HepG2 (cell line): ENCODE results near the gene ZNF148. TPM values are rescaled to one million over a fixed set of nuclear protein-coding genes. Genes with fewer than 3 reads are reported as not detected.

ENCODE experiments used
- ATAC-seq: fragments of 200-7000 bp; cut with Tn5 transposase; 3 replicates; pipeline ENCODE4 v1.9.1; 2020; ENCODE audit warnings: mild to moderate bottlenecking, moderate library complexity
- BruUV-seq: library from RNA; stranded (reverse); fragments of 400-500 nt; replicated peaks from 2 replicates; lab custom pipeline; 2021; lab: Mats Ljungman, UMichigan
- CTCF ChIA-PET: fragments of 300-600 bp; formaldehyde crosslinking; extraction: SDS; loops from one replicate; lab custom pipeline; 2021; ENCODE audit warnings: low total read pairs, inconsistent platforms, low intra/inter-chr PET ratio; lab: Yijun Ruan, JAX
- POLR2A ChIA-PET: fragments of 350-600 bp; sonication (Branson Sonifier 250); formaldehyde crosslinking; loops from one replicate; lab custom pipeline; 2020; ENCODE audit warnings: antibody characterized with exemption, inconsistent platforms; lab: Yijun Ruan, JAX
- DNase-seq: peaks from one replicate; pipeline ENCODE4 v3.0.0-alpha.2; 2015; ENCODE audit warnings: low spot score
- FAIRE-seq: peaks from 3 replicates; lab custom pipeline; 2011; peaks lifted over from hg19 to GRCh38; lab: Jason Lieb, UNC
- H2AFZ ChIP-seq: one replicate; pipeline ENCODE4 v1.6.1; 2011; ENCODE audit warnings: low read length, inconsistent platforms
- H3K27ac ChIP-seq: fragments of 300-600 bp; 3 replicates; pipeline ENCODE4 v1.8.0; 2011; ENCODE audit warnings: mixed run types, mild to moderate bottlenecking, mixed read lengths, low read length, inconsistent platforms; ENCODE audit not compliant: insufficient read depth; ENCODE audit errors: extremely low read length
- H3K27me3 ChIP-seq, 2 experiments: fragments of 200-600 bp in 1 of 2; 2 replicates in 1 of 2; 3 replicates in 1 of 2; pipeline versions ENCODE4 v1.6.0 to v1.8.0; 2011; ENCODE audit warnings: low read length in 2 of 2, mild to moderate bottlenecking in 2 of 2, moderate library complexity in 2 of 2, inconsistent platforms in 1 of 2; ENCODE audit not compliant: insufficient read depth in 2 of 2, control insufficient read depth in 1 of 2
- H3K36me3 ChIP-seq, 2 experiments: fragments of 200-600 bp in 1 of 2; replicated peaks in 1 of 2; 2 replicates in 1 of 2; 3 replicates in 1 of 2; pipeline versions ENCODE4 v1.5.1 to v1.8.0; 2011; ENCODE audit warnings: low read length in 2 of 2, inconsistent platforms in 1 of 2; ENCODE audit not compliant: insufficient read depth in 2 of 2, control insufficient read depth in 1 of 2
- H3K4me1 ChIP-seq: 2 replicates; pipeline ENCODE4 v1.5.1; 2012; ENCODE audit warnings: low read length, inconsistent platforms; ENCODE audit not compliant: insufficient read depth
- H3K4me2 ChIP-seq: 2 replicates; pipeline ENCODE4 v1.6.0; 2011; ENCODE audit warnings: low read depth, low read length, inconsistent platforms
- H3K4me3 ChIP-seq, 3 experiments: fragments of 200-600 bp in 1 of 3; sonication (generic), shearing (Covaris generic) in 1 of 3; replicated peaks in 1 of 3; 2 replicates each; pipeline ENCODE4 v1.5.1; 2011 to 2016; ENCODE audit warnings: low read length in 3 of 3, inconsistent platforms in 2 of 3, low read depth in 2 of 3, mild to moderate bottlenecking in 2 of 3, control low read depth in 1 of 3, mixed read lengths in 1 of 3; ENCODE audit not compliant: insufficient read depth in 1 of 3
- H3K79me2 ChIP-seq: one replicate; pipeline ENCODE4 v1.6.1; 2011; ENCODE audit warnings: low read length, inconsistent platforms; ENCODE audit not compliant: insufficient read depth
- H3K9ac ChIP-seq: 2 replicates; pipeline ENCODE4 v1.6.0; 2011; ENCODE audit warnings: mild to moderate bottlenecking, low read depth, low read length, inconsistent platforms; ENCODE audit not compliant: insufficient read depth
- H3K9me3 ChIP-seq: 2 replicates; pipeline ENCODE4 v1.5.1; 2012; ENCODE audit warnings: mild to moderate bottlenecking, low read length
- H4K20me1 ChIP-seq: 2 replicates; pipeline ENCODE4 v1.6.0; 2011; ENCODE audit warnings: inconsistent platforms, mild to moderate bottlenecking, low read length, moderate library complexity; ENCODE audit not compliant: insufficient read depth
- ARID2 ChIP-seq: sonication (generic); formaldehyde crosslinking; IDR thresholded peaks from 2 replicates; pipeline ENCODE4 v1.8.1; 2022; ENCODE audit warnings: mild to moderate bottlenecking, missing genetic modification reagents, borderline replicate concordance
- ATM ChIP-seq: fragments of 450-650 bp; IDR thresholded peaks from 2 replicates; pipeline ENCODE4 v1.7.1; 2017; ENCODE audit warnings: mild to moderate bottlenecking, borderline replicate concordance
- MZF1 ChIP-seq: sonication (generic); formaldehyde crosslinking; IDR thresholded peaks from 2 replicates; pipeline ENCODE4 v1.8.1; 2023; ENCODE audit warnings: mild to moderate bottlenecking, missing genetic modification reagents, borderline replicate concordance
- NFATC3 ChIP-seq: sonication (generic); formaldehyde crosslinking; IDR thresholded peaks from 2 replicates; pipeline ENCODE4 v1.5.1; 2020; ENCODE audit warnings: mild to moderate bottlenecking, missing genetic modification reagents
- NFYB ChIP-seq: sonication (generic); formaldehyde crosslinking; IDR thresholded peaks from 2 replicates; pipeline ENCODE4 v1.4.0; 2020; ENCODE audit warnings: missing genetic modification reagents
- PPARG ChIP-seq: conservative IDR thresholded peaks from 2 replicates; pipeline ENCODE4 v1.6.1; 2016; ENCODE audit warnings: missing biosample characterization, missing genetic modification reagents
- SIN3A ChIP-seq: IDR thresholded peaks from 2 replicates; pipeline ENCODE4 v1.6.1; 2011; ENCODE audit warnings: low read depth, mild to moderate bottlenecking, control low read depth, low read length, borderline replicate concordance
- SSRP1 ChIP-seq: IDR thresholded peaks from 2 replicates; pipeline ENCODE4 v1.6.1; 2016; ENCODE audit warnings: control low read depth
- TBX3 ChIP-seq: fragments of 450-650 bp; IDR thresholded peaks from 2 replicates; pipeline ENCODE4 v1.6.1; 2017; ENCODE audit warnings: antibody characterized with exemption, mild to moderate bottlenecking, inconsistent platforms, borderline replicate concordance
- TP53 ChIP-seq: sonication (generic); formaldehyde crosslinking; conservative IDR thresholded peaks from 2 replicates; pipeline ENCODE4 v1.4.0; 2020; ENCODE audit warnings: missing genetic modification reagents
- ZNF331 ChIP-seq: sonication (generic); formaldehyde crosslinking; IDR thresholded peaks from 2 replicates; pipeline ENCODE4 v1.4.0; 2020; ENCODE audit warnings: missing genetic modification reagents
- ZNF337 ChIP-seq: sonication (generic); formaldehyde crosslinking; IDR thresholded peaks from 2 replicates; pipeline ENCODE4 v1.5.1; 2020; ENCODE audit warnings: missing genetic modification reagents, low read depth, mild to moderate bottlenecking, borderline replicate concordance
- ZNF468 ChIP-seq: sonication (generic); formaldehyde crosslinking; IDR thresholded peaks from 2 replicates; pipeline ENCODE4 v1.8.0; 2022; ENCODE audit warnings: mild to moderate bottlenecking, moderate library complexity, missing genetic modification reagents
- ZNF569 ChIP-seq: sonication (generic); formaldehyde crosslinking; IDR thresholded peaks from 2 replicates; pipeline ENCODE4 v1.5.0; 2020; ENCODE audit warnings: mild to moderate bottlenecking, missing genetic modification reagents, moderate library complexity, borderline replicate concordance
- ZNF570 ChIP-seq: sonication (generic); formaldehyde crosslinking; IDR thresholded peaks from 2 replicates; pipeline ENCODE4 v1.4.0; 2020; ENCODE audit warnings: mild to moderate bottlenecking, missing genetic modification reagents, borderline replicate concordance
- WGBS: methylation state at CpG from one replicate; pipeline ENCODE4 v1.1.6; 2017; ENCODE audit warnings: low lambda C conversion rate; 5-methylcytosine and 5-hydroxymethylcytosine counted together
- in situ Hi-C: cut with HindIII; loops from 2 replicates; pipeline ENCODE4 v1.10.0; 2017; ENCODE audit warnings: low pct_unique_long_range_greater_than_20kb; ENCODE audit not compliant: extremely low pct_ligation_motif_present
- intact Hi-C: fragments of 100-400 bp; cut with micrococcal nuclease; formaldehyde crosslinking; loops from one replicate; pipeline ENCODE4 v1.10.0; 2022; ENCODE audit not compliant: unreplicated experiment
- polyA plus RNA-seq, 8 experiments: library from polyadenylated mRNA; depleted of rRNA in 3 of 8; stranded (reverse) in 7 of 8; unstranded in 1 of 8; fragments of >200 nt; fragmentation: Illumina TruSeq in 4 of 8; extraction: Trizol in 4 of 8; gene quantifications; 2 replicates each; pipeline versions ENCODE4 v1.2.1 to v1.2.3, GENCODE V29; 2011 to 2016; ENCODE audit warnings: low read depth in 4 of 8, missing spikeins in 1 of 8, mixed read lengths in 1 of 8; ENCODE audit not compliant: insufficient read depth in 1 of 8
- total RNA-seq, 5 experiments: library from RNA; depleted of rRNA; stranded (reverse); fragments of >200 nt; fragmentation: Illumina TruSeq; extraction: Trizol; gene quantifications; 2 replicates each; pipeline ENCODE4 v1.2.3, GENCODE V29; 2016; ENCODE audit warnings: low read depth in 1 of 5
- TF ChIP-seq, protein P1 (sequence below): sonication (generic); formaldehyde crosslinking; IDR thresholded peaks from 2 replicates; pipeline ENCODE4 v1.5.0; 2020; ENCODE audit warnings: missing genetic modification reagents
- TF ChIP-seq, protein P2 (sequence below): sonication (generic); formaldehyde crosslinking; IDR thresholded peaks from 2 replicates; pipeline ENCODE4 v1.8.0; 2022; ENCODE audit warnings: missing genetic modification reagents, low read depth, mild to moderate bottlenecking, borderline replicate concordance

Gene ZNF148
- total and polyA plus RNA-seq, 2 of the 13 experiments (the other 11 are each of a cell fraction or from before 2014, with no cell fraction given), result 10.6 to 36.1 TPM

DNA sequence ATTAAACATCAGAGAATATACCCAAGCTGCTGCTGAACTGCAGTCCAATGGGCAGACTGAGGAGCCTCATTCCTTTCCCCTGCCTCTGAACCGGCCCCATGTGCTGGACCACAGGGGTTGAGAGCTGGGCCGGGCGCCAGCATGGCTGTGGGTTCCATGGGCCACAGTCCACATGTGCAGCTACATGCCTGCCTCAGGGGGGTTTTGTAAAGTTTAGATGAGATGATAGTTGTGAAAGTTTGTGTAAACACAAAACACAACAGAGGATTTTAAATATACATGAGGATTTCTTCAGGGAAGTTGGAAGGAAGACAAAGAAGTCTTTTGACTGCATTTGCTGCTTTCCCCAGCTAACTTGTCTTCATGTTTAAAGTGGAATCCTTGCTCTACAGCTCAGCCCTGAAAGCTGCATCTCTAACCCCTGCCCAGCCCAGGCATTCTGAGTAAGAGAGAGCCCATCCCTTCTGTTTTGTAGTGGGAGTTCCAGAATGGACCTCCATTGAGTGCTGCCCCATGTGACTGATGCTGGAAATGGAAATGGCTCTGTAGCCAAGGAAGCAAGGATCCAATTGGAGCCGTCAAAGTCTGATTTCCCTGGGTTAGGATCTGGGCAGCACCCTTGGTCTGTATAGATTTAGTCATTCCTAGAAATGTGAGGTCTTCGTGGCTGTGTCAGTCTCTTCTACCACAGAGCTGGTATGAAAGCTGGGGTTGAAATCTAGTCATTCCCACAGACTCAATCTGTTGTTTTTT is 180.1 kb downstream of the ZNF148 start:
- no peaks in the 10 kb centered on the region for H3K36me3 ChIP-seq
- FAIRE-seq (no peak), DNase-seq (no peak), ATAC-seq (peak; percentile 33; the same call in 1 of the 3 replicates)
- TF ChIP-seq TBX3 (no peak), ZNF337 (no peak), TP53 (no peak), PPARG (CRISPR knock-in tag) (no peak), ZNF331 (CRISPR knock-in tag) (no peak), NFATC3 (CRISPR knock-in tag) (no peak), ATM (no peak), ZNF570 (CRISPR knock-in tag) (no peak), ZNF569 (no peak), NFYB (CRISPR knock-in tag) (no peak), ARID2 (CRISPR knock-in tag) (no peak), MZF1 (CRISPR knock-in tag) (no peak), SSRP1 (CRISPR knock-in tag) (no peak), ZNF468 (no peak), SIN3A (no peak)
- TF ChIP-seq, protein P1, sequence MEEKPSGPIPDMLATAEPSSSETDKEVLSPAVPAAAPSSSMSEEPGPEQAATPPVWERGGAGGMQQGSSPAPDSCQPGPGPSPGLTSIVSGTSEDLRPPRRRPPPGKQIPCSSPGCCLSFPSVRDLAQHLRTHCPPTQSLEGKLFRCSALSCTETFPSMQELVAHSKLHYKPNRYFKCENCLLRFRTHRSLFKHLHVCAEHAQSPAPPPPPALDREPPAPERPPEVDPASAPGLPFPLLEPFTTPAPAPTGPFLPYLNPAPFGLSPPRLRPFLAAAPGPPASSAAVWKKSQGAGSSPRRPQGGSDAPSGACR, result no peak
- TF ChIP-seq, protein P2, sequence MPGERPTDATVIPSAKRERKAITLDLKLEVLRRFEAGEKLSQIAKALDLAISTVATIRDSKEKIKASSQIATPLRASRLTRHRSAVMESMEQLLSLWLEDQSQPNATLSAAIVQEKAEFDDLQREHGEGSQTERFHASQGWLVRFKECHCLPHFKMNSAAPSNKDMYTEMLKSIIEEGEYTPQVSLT (CRISPR knock-in tag), result no peak
- no peak overlapping the region for H3K4me2 ChIP-seq
- H2AFZ ChIP-seq, result no peak overlapping the region
- no peak overlapping the region for H3K9ac ChIP-seq
- CTCF ChIA-PET, result no interaction called here
- no TSS peak for BruUV-seq
- no peaks in the 10 kb centered on the region for H3K79me2 ChIP-seq
- peaks cover 0 to 4% of the 10 kb centered on the region in 2 experiments; a peak in 1 of 5 replicates for H3K27me3 ChIP-seq
- WGBS, result 29% methylated on average over 5 of the region's 5 CpGs
- POLR2A ChIA-PET, result no interaction called here
- no peaks in the 10 kb centered on the region for H4K20me1 ChIP-seq
- H3K27ac ChIP-seq, result no peak overlapping the region
- in situ Hi-C loops (no loop called here), intact Hi-C loops (no loop called here)
- no peak overlapping the region for H3K4me3 ChIP-seq
- H3K9me3 ChIP-seq, result no peaks in the 10 kb centered on the region
- H3K4me1 ChIP-seq, result peaks cover 11% of the 10 kb centered on the region
